Measurements from ENCODE around the gene GRN. TPM values are rescaled to one million over a fixed set of nuclear protein-coding genes. Genes with fewer than 3 reads are reported as not detected.
"Not testable (repeated sequence)": the region's sequence is repeated elsewhere in the genome, so short reads cannot be mapped to it uniquely, and the experiment has no call there.

The GRN gene
- total and polyA plus RNA-seq, 9 of the 15 experiments (the other 6 are each of a cell fraction or from before 2014, with no cell fraction given): 5.4 to 75.3 (median 20.7) TPM

DNA sequence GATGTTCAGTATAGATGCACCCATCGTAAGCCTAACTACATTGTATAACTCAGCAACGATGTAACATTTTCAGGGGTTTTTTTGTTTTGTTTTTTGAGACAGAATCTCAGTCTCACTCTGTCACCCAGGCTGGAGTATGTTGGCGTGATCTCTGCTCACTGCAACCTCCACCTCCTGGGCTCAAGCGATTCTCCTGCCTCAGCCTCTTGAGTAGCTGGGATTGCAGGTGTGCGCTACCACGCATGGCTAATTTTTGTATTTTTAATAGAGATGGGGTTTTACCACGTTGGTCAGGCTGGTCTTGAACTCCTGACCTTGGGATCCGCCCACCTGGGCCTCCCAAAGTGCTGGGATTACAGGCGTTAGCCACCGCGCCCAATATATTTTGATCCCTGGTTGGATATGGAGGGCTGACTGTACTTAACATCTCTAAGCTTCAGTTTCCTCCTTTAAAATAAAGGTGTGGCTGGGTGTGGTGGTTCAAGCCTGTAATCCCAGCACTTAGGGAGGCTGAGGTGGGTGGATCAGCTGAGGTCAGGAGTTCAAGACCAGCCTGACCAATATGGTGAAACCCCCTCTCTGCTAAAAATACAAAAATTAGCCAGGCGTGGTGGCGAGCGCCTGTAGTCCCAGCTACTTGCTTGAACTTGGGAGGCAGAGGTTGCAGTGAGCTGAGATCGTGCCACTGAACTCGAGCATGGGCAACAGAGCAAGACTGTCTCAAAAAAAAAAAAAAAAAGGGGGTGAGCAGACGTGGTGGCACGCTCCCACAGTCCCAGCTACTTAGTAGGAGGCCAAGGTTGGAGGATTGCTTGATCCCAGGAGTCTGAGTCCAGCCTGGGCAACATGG lies 2.3 kb downstream of the GRN start:
- CTCF ChIA-PET (ENCODE audit: low intra/inter-chr PET ratio): interaction anchor here (3.5 kb wide), 1 partner anchor 137 kb away, joined by 36 read pairs; no protein-coding TSS in a partner anchor
- H2AFZ ChIP-seq (ENCODE audit: low read depth, low read length); H3K79me2 ChIP-seq (ENCODE audit: control insufficient read depth, insufficient read depth, low read length); DNase-seq (ENCODE audit: extremely low read depth in 1 of 4, low spot score in 3 of 4); intact Hi-C loops (cut with micrococcal nuclease); H3K27me3 ChIP-seq (ENCODE audit: control insufficient read depth in 2 of 2, insufficient read depth in 2 of 2, low read length in 2 of 2); H3K9ac ChIP-seq (ENCODE audit: insufficient read depth in 1 of 2, low read depth in 2 of 2, low read length in 2 of 2); H3K36me3 ChIP-seq (ENCODE audit: control insufficient read depth, insufficient read depth, low read length); H3K9me3 ChIP-seq (replicated peaks; ENCODE audit: control insufficient read depth, insufficient read depth, low read depth, low read length); H4K20me1 ChIP-seq (replicated peaks; ENCODE audit: control insufficient read depth, insufficient read depth, low read length); BruUV-seq (replicated peaks); H3K9me1 ChIP-seq (ENCODE audit: control insufficient read depth, insufficient read depth, low read length); H3K27ac ChIP-seq (ENCODE audit: extremely low read depth, low read depth, low read length); ATAC-seq; FAIRE-seq; H3K4me2 ChIP-seq (ENCODE audit: insufficient read depth, low read length); H3K4me3 ChIP-seq: not testable (repeated sequence)
- 39% methylated on average over 18 of the region's 18 CpGs for WGBS (ENCODE audit: insufficient coverage, low coverage, missing lambda C conversion rate)
- 0 out of 2 replicates have a peak, but pooled peaks have one; percentile 14 for TF ChIP-seq EGR1 (conservative IDR thresholded peaks at IDR 0.05)
- in situ Hi-C loops (cut with MboI): loop anchor here (25.0 kb wide), 1 partner anchor 410 kb away; the partner anchor contains the start of gene PPY
- H3K4me1 ChIP-seq (replicated peaks in 1 of 2; ENCODE audit: control insufficient read depth in 2 of 2, insufficient read depth in 2 of 2, low read length in 2 of 2): peaks cover 4 to 52% of the 10 kb centered on the region in 2 experiments; a peak in 3 of 5 replicates
- POLR2A ChIA-PET: interaction anchor here (0.6 to 1.1 kb wide), 5 partner anchors 17 to 137 kb away, joined by 3 to 5 read pairs (median 3); no protein-coding TSS in a partner anchor

All from K562 (cell line).